GM12864 (cell line): ENCODE data around the gene AXIN1.
"Not testable (repeated sequence)": the region's sequence is repeated elsewhere in the genome, so short reads cannot be mapped to it uniquely, and the experiment has no call there.

ENCODE experiments used
- DNase-seq: peaks from one replicate; pipeline ENCODE4 v3.0.0-alpha.2; 2011; ENCODE audit warnings: low read depth
- H3K4me3 ChIP-seq: 2 replicates; pipeline ENCODE4 v1.5.1; 2011; ENCODE audit warnings: mild to moderate bottlenecking, low read depth, low read length, control low read depth
- CTCF ChIP-seq: IDR thresholded peaks from 2 replicates; pipeline ENCODE4 v1.5.1; 2011; ENCODE audit warnings: low read depth, mild to moderate bottlenecking, moderate library complexity, low read length, control low read depth, inconsistent platforms; ENCODE audit errors: missing control alignments

Gene AXIN1

GRCh38 chr16:367333-367903, 14.9 kb upstream of the AXIN1 start:
- TF ChIP-seq CTCF = no peak
- DNase-seq = no peak
- no peak overlapping the region for H3K4me3 ChIP-seq

GRCh38 chr16:366476-366875, 14.0 kb upstream of the AXIN1 start:
- DNase-seq = no peak
- H3K4me3 ChIP-seq = no peak overlapping the region
- TF ChIP-seq CTCF = no peak

- no peak for DNase-seq
- no peak overlapping the region for H3K4me3 ChIP-seq
- no peak for TF ChIP-seq CTCF
These were observed 12.3 kb upstream of the AXIN1 start for GRCh38 chr16:364595-365491.

- H3K4me3 ChIP-seq = no peak overlapping the region
- no peak for DNase-seq
- no peak for TF ChIP-seq CTCF
These were observed 11.4 kb upstream of the AXIN1 start for GRCh38 chr16:363766-364490.

- DNase-seq = no peak
- TF ChIP-seq CTCF = no peak
- H3K4me3 ChIP-seq = no peak overlapping the region
These were observed 10.7 kb upstream of the AXIN1 start for GRCh38 chr16:363110-363765.

GRCh38 chr16:362702-362999, 10.1 kb upstream of the AXIN1 start:
- not testable (repeated sequence) for DNase-seq, H3K4me3 ChIP-seq
